ENCODE measurements around the gene SAT1.

DNA sequence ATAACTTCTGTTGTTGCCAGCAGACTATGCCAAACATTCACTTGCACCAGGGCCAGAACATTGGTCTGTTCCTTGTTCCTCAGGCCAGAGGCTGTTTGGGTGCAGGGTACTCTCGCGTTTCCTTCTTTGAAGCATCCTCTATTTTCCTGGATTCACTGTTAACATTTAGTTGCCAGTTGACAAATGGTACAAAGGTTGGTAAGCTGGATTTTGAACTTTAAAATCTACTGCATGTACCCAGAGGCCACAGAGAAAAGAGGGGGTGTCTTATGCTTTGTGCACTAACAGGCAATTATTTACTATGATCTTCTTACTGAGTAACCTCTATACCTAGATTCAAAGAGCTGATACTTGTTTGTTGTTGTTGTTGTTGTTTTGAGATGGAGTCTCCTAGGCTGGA is 12.8 kb upstream of the SAT1 start:
- TF ChIP-seq, protein P1, sequence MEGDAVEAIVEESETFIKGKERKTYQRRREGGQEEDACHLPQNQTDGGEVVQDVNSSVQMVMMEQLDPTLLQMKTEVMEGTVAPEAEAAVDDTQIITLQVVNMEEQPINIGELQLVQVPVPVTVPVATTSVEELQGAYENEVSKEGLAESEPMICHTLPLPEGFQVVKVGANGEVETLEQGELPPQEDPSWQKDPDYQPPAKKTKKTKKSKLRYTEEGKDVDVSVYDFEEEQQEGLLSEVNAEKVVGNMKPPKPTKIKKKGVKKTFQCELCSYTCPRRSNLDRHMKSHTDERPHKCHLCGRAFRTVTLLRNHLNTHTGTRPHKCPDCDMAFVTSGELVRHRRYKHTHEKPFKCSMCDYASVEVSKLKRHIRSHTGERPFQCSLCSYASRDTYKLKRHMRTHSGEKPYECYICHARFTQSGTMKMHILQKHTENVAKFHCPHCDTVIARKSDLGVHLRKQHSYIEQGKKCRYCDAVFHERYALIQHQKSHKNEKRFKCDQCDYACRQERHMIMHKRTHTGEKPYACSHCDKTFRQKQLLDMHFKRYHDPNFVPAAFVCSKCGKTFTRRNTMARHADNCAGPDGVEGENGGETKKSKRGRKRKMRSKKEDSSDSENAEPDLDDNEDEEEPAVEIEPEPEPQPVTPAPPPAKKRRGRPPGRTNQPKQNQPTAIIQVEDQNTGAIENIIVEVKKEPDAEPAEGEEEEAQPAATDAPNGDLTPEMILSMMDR (IDR thresholded peaks at IDR 0.05): no peak
- TF ChIP-seq POLR2A (IDR thresholded peaks at IDR 0.05): no peak
